Measurements from ENCODE around the gene RBMY1D.

DNA sequence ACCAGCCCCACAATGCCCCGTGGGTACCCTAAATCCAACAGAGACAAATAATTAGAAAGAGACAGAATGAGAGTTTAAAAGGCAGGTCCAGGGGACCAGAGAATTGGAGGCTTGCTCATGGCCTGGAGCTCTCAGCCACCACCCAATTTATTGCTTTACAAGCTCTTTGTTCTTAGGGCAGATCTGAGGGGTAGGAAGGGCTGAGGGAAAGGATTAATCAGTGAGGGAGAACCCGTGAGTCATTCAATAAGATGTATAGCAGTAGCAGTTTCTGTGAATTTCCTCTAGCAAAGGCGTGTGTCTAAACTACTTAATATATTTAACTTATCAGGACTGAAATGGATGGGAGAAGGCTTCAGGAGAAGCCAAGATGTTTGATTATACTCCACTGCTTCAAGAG is 48.8 kb downstream of the RBMY1D start:
- TF ChIP-seq EP300 (IDR thresholded peaks at IDR 0.05; ENCODE audit: low read depth) = no peak
- TF ChIP-seq, protein P1, sequence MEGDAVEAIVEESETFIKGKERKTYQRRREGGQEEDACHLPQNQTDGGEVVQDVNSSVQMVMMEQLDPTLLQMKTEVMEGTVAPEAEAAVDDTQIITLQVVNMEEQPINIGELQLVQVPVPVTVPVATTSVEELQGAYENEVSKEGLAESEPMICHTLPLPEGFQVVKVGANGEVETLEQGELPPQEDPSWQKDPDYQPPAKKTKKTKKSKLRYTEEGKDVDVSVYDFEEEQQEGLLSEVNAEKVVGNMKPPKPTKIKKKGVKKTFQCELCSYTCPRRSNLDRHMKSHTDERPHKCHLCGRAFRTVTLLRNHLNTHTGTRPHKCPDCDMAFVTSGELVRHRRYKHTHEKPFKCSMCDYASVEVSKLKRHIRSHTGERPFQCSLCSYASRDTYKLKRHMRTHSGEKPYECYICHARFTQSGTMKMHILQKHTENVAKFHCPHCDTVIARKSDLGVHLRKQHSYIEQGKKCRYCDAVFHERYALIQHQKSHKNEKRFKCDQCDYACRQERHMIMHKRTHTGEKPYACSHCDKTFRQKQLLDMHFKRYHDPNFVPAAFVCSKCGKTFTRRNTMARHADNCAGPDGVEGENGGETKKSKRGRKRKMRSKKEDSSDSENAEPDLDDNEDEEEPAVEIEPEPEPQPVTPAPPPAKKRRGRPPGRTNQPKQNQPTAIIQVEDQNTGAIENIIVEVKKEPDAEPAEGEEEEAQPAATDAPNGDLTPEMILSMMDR (IDR thresholded peaks at IDR 0.05) = no peak
- TF ChIP-seq POLR2A (IDR thresholded peaks at IDR 0.05) = no peak
- no peak for TF ChIP-seq POLR2AphosphoS5 (IDR thresholded peaks at IDR 0.05)
